Ovary (tissue), 3 donors: ENCODE measurements around the gene LAP3.
"Not testable (repeated sequence)": the region's sequence is repeated elsewhere in the genome, so short reads cannot be mapped to it uniquely, and the experiment has no call there.

ENCODE experiments used
- POLR2A ChIP-seq: fragments of 450-650 bp; IDR thresholded peaks from one replicate; pipeline ENCODE4 v1.6.1; 2017; ENCODE audit warnings: antibody characterized with exemption, mild to moderate bottlenecking, moderate library complexity
- TF ChIP-seq, protein P1 (sequence below), 3 donors: fragments of 450-650 bp in 2 of 3; fragments of 200-600 bp in 1 of 3; IDR thresholded peaks; one replicate each; pipeline versions ENCODE4 v1.5.1 to v1.8.0; 2016 to 2022; ENCODE audit warnings: antibody characterized with exemption in 3 of 3, mild to moderate bottlenecking in 1 of 3
- donor health status: DM: no; HTN: no; CAD: no.

- TF ChIP-seq, protein P1, sequence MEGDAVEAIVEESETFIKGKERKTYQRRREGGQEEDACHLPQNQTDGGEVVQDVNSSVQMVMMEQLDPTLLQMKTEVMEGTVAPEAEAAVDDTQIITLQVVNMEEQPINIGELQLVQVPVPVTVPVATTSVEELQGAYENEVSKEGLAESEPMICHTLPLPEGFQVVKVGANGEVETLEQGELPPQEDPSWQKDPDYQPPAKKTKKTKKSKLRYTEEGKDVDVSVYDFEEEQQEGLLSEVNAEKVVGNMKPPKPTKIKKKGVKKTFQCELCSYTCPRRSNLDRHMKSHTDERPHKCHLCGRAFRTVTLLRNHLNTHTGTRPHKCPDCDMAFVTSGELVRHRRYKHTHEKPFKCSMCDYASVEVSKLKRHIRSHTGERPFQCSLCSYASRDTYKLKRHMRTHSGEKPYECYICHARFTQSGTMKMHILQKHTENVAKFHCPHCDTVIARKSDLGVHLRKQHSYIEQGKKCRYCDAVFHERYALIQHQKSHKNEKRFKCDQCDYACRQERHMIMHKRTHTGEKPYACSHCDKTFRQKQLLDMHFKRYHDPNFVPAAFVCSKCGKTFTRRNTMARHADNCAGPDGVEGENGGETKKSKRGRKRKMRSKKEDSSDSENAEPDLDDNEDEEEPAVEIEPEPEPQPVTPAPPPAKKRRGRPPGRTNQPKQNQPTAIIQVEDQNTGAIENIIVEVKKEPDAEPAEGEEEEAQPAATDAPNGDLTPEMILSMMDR (IDR thresholded peaks at IDR 0.05), result not testable (repeated sequence)
- TF ChIP-seq POLR2A, result not testable (repeated sequence)
Measured at GRCh38 chr4:17575177-17575576, 1.8 kb upstream of the LAP3 start.
